NCI-H1417 (cell line): Measurements from ENCODE around the gene KCNMB2.

Experiments used
- DNase-seq, 3 experiments: peaks; one replicate each; lab custom pipeline; 2025; lab: John Stamatoyannopoulos, UW

Gene KCNMB2

GRCh38 chr3:178568911-178569310 is 32.7 kb downstream of the KCNMB2 start:
- no peak for DNase-seq

GRCh38 chr3:178569826-178570225 is 33.6 kb downstream of the KCNMB2 start:
- no peak for DNase-seq

- peak in 2 of 3 experiments; percentile 43 to 73 for DNase-seq
These were observed 47.8 kb downstream of the KCNMB2 start for GRCh38 chr3:178583963-178584575.

- DNase-seq: peak in 2 of 3 experiments; percentile 43 to 68
These were observed 48.6 kb downstream of the KCNMB2 start for GRCh38 chr3:178584722-178585380.

- peak in 1 of 3 experiments; percentile 68 for DNase-seq
These were observed 49.2 kb downstream of the KCNMB2 start for GRCh38 chr3:178585454-178585853.

- DNase-seq: peak in 1 of 3 experiments; percentile 37
These were observed 49.8 kb downstream of the KCNMB2 start for GRCh38 chr3:178586076-178586475.

GRCh38 chr3:178588628-178589027 is 52.4 kb downstream of the KCNMB2 start:
- DNase-seq: peak; percentile 40 to 95 (median 65)

GRCh38 chr3:178593786-178594185 is 57.5 kb downstream of the KCNMB2 start:
- DNase-seq: no peak

- no peak for DNase-seq
These were observed 61.1 kb downstream of the KCNMB2 start for GRCh38 chr3:178597371-178597770.

- DNase-seq: peak; percentile 54 to 79 (median 71)
These were observed 66.6 kb downstream of the KCNMB2 start for GRCh38 chr3:178602856-178603255.

- DNase-seq: no peak
These were observed 67.5 kb downstream of the KCNMB2 start for GRCh38 chr3:178603735-178604134.

- DNase-seq: no peak
These were observed 82.0 kb downstream of the KCNMB2 start for GRCh38 chr3:178618197-178618596.

- no peak for DNase-seq
These were observed 82.7 kb downstream of the KCNMB2 start for GRCh38 chr3:178618896-178619295.

GRCh38 chr3:178623666-178624255 is 87.5 kb downstream of the KCNMB2 start:
- DNase-seq: peak in 1 of 3 experiments; percentile 24

GRCh38 chr3:178624276-178624675 is 88.0 kb downstream of the KCNMB2 start:
- DNase-seq: no peak

- no peak for DNase-seq
These were observed 88.9 kb downstream of the KCNMB2 start for GRCh38 chr3:178625053-178625600.

- DNase-seq: peak in 1 of 3 experiments; percentile 37
These were observed 91.8 kb downstream of the KCNMB2 start for GRCh38 chr3:178628037-178628436.

- DNase-seq: peak in 1 of 3 experiments; percentile 40
These were observed 93.4 kb downstream of the KCNMB2 start for GRCh38 chr3:178629430-178630178.

- DNase-seq: peak in 1 of 3 experiments; percentile 12
These were observed 95.7 kb downstream of the KCNMB2 start for GRCh38 chr3:178631950-178632349.

GRCh38 chr3:178634975-178635374 is 98.7 kb downstream of the KCNMB2 start:
- DNase-seq: peak in 1 of 3 experiments; percentile 86

- no peak for DNase-seq
These were observed 101.6 kb downstream of the KCNMB2 start for GRCh38 chr3:178637802-178638201.

- peak in 1 of 3 experiments; percentile 16 for DNase-seq
These were observed 109.3 kb downstream of the KCNMB2 start for GRCh38 chr3:178645503-178645902.
